ENCODE data around the gene KSR1. TPM values are rescaled to one million over a fixed set of nuclear protein-coding genes. Genes with fewer than 3 reads are reported as not detected.

KSR1 gene
- polyA plus RNA-seq, 3 donors = 23.5 to 203 (median 28.7) TPM

GRCh38 chr17:27478901-27479538 is 22.8 kb downstream of the KSR1 start:
- H3K27ac ChIP-seq (ENCODE audit: low read depth, low read length) = no peak overlapping the region
- 87 to 94% (median 92%) methylated on average over 10 of the region's 10 CpGs for WGBS, 3 donors

DNA sequence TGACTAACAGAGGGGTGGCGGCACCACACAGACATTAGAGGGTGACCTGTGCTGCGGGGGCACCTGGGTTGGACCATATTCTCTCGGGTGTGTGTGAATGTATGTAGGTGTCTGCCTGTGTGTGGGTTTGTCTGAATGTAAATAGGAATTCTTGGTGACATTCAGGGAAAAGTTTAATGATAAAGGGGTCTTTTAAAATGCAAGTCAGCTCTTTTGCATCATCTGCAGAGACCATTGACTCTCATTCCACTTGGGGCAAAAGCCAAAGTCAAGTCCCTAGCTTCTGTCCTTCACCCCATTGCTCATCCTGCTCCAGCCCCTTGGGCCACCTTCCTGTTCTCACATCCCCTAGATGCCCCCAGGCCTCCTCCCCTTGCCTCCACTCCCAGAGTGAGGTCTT is 23.6 kb downstream of the KSR1 start:
- 98 to 100% (median 99%) methylated on average over 3 of the region's 3 CpGs for WGBS, 3 donors

DNA sequence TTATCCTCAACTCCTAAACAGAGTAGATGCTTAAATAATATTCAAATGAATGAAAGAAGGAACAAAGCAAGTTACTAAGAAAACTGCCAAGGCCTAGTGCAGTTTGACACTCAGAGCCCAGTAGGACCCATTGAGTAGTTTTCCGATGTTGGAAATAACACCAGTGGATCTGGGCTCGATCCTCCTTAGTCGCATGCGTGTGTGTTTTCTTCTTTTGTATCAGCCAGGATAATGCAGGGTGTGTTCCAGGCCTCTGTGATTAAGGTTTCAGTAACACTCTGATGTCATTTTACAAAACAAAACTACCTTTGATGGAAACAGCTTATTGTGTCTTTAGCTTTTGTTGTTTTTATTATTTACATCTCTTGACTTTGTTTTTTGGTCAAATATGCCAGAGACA is 24.5 kb downstream of the KSR1 start:
- WGBS, 3 donors = 86 to 91% (median 88%) methylated on average over 4 of the region's 4 CpGs
- no peak overlapping the region for H3K27ac ChIP-seq (ENCODE audit: low read depth, low read length)

More for the DNA sequence above, 23.6 kb downstream of the KSR1 start:
- no peak overlapping the region for H3K27ac ChIP-seq (ENCODE audit: low read depth, low read length)

DNA sequence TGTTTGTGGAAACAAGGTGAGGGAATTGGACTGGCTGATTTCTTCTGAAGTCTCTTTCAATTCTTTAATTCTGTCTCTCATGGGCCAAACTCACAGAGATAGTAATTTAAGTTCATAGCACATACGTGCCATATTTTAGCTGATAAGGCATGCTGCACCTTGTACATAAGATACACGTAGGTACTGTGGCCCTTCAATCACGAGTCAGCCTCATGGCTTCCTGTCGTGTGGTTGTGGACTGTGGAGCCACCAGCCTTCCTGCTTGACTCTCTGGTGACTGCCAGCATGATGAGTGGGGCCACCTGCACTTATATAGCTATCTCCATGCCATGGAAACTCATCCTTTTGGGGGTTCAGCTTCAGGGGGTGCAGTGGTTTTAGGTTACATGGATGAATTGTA is 25.1 kb downstream of the KSR1 start:
- H3K27ac ChIP-seq (ENCODE audit: low read depth, low read length) = no peak overlapping the region
- WGBS, 3 donors = 44 to 46% (median 46%) methylated on average over 4 of the region's 4 CpGs

GRCh38 chr17:27485125-27485524 is 28.9 kb downstream of the KSR1 start:
- no peak overlapping the region for H3K27ac ChIP-seq (ENCODE audit: low read depth, low read length)
- 63 to 86% (median 73%) methylated on average over 2 of the region's 2 CpGs for WGBS, 3 donors

- no peak overlapping the region for H3K27ac ChIP-seq (ENCODE audit: low read depth, low read length)
- 56 to 65% (median 63%) methylated on average over 8 of the region's 8 CpGs for WGBS, 3 donors
These were observed 29.7 kb downstream of the KSR1 start for GRCh38 chr17:27485716-27486495.

DNA sequence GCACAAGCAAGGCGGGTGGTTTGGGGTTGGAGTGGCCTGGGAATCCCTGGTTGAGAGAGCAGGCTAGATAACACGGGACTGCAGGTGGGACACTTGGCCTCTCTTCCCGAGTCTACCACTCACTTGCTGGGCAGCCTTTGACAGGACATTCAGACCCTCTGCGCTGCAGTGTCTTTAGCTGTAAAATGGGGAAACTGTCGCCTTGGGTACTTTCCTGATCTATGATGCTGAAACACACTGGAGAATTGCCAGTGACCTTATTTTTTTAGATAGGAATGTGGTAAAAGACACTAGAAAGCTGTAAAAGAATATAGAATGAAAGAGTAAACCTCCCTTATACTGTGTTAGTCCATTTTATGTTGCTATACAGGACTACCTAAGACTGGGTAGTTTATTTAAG is 30.5 kb downstream of the KSR1 start:
- WGBS, 3 donors = 71 to 80% (median 80%) methylated on average over 5 of the region's 5 CpGs
- H3K27ac ChIP-seq (ENCODE audit: low read depth, low read length) = no peak overlapping the region

GRCh38 chr17:27488231-27488630 is 32.0 kb downstream of the KSR1 start:
- no peak overlapping the region for H3K27ac ChIP-seq (ENCODE audit: low read depth, low read length)

DNA sequence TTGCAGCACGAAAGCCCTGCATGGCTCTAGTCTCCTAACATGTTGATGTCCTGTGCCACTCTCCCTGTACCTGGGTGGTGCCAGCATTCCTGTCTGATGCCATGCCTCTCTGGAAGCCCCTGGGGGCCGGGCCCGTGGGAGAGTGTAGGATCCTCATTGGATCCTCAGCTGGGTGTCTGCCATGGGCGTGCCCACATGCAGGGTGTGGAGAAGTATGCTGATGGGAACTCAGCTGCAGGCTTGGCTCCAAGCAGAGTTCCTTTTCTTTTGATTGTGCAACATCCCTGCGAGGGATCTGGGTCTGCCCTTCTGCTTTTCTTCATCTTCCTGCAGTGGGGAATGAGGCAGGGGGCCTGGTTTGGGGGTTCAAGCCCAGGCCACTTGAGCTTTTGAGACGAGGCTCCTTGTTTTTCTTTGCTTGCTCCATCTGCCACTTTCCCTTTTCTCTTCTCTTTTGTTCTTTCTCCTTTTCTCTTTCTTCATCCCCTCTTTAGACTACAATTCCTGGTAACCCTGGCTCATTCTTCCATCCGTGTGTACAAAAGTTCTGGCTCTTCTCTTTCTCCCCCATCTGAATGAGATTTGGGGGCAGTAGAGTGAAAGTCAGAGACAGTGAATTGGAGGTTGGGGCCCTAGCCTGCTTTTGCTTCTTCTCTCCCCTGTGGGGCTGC is 32.9 kb downstream of the KSR1 start:
- 18 to 50% (median 20%) methylated on average over 7 of the region's 7 CpGs for WGBS, 3 donors
- no peak overlapping the region for H3K27ac ChIP-seq (ENCODE audit: low read depth, low read length)

DNA sequence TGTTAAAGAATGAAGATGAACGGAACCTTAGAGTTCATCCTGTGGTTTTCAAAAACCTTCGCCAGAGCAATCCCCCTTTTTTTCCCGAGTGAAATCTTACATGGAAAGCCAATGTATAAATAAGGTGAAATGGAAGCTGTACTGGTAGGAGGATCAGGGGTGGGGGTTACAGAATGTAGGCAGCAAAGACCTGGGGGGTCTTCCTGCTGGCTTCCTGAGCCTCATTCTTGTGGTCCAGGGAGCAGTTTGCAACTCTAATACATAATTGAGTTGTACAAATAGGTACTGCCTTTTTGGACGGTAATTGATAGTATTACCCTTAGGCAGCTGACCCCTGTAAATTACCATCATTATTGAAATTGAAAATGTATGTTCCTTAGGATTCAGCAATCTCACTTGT is 34.1 kb downstream of the KSR1 start:
- WGBS, 3 donors = 88 to 95% (median 92%) methylated on average over 4 of the region's 4 CpGs
- H3K27ac ChIP-seq (ENCODE audit: low read depth, low read length) = no peak overlapping the region

GRCh38 chr17:27491713-27492190 is 35.5 kb downstream of the KSR1 start:
- 34 to 80% (median 71%) methylated on average over 12 of the region's 12 CpGs for WGBS, 3 donors
- no peak overlapping the region for H3K27ac ChIP-seq (ENCODE audit: low read depth, low read length)

- 64 to 90% (median 86%) methylated on average over 3 of the region's 3 CpGs for WGBS, 3 donors
These were observed 36.2 kb downstream of the KSR1 start for GRCh38 chr17:27492470-27492869.

GRCh38 chr17:27493088-27493487 is 36.8 kb downstream of the KSR1 start:
- no peak overlapping the region for H3K27ac ChIP-seq (ENCODE audit: low read depth, low read length)
- WGBS, 3 donors = 25 to 67% (median 63%) methylated on average over 4 of the region's 4 CpGs

More at GRCh38 chr17:27492470-27492869, 36.2 kb downstream of the KSR1 start:
- H3K27ac ChIP-seq (ENCODE audit: low read depth, low read length) = no peak overlapping the region

- WGBS, 3 donors = 23 to 58% (median 48%) methylated on average over 19 of the region's 19 CpGs
- no peak overlapping the region for H3K27ac ChIP-seq (ENCODE audit: low read depth, low read length)
These were observed 38.2 kb downstream of the KSR1 start for GRCh38 chr17:27494192-27495091.

DNA sequence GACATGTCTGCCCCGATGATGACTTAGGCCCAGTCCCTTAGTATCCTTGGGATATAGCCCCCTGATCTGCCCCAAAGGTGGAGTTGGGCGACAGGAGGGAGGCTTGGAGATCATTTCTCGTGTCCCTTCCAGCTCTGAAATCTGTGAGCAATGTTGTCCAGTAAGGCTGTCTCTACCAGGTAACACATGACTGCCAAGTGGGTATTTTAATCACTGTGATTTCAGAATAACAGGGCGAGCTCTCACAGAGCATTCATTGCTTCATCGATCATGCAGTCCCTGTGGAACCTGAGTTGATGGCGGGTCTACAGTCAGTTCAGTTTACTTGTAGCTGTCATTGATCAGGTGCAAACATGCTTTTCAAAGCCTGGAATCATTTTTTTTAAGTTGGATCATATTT is 39.2 kb downstream of the KSR1 start:
- WGBS, 3 donors = 33 to 94% (median 91%) methylated on average over 6 of the region's 6 CpGs
- no peak overlapping the region for H3K27ac ChIP-seq (ENCODE audit: low read depth, low read length)

DNA sequence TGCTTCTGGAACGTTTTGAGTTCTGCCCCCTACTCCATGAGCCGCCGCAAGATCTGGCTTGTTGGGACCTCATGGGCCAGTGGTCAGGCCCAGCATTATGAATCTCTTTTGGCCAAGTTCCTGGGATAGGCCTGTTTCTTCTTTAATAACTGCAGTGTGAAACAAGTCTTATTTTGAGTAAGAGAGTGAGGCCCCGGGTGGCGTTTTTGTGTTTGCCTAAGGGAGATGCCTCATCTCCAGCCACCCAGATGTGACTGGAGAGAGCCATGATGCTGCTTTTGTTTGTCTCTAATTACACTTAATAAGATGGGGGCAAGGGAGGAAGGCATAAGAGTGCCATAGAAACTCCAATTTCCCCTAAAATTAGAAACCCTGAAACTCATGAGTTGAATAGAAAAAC is 39.8 kb downstream of the KSR1 start:
- H3K27ac ChIP-seq (ENCODE audit: low read depth, low read length) = no peak overlapping the region
- 24 to 72% (median 61%) methylated on average over 5 of the region's 5 CpGs for WGBS, 3 donors

DNA sequence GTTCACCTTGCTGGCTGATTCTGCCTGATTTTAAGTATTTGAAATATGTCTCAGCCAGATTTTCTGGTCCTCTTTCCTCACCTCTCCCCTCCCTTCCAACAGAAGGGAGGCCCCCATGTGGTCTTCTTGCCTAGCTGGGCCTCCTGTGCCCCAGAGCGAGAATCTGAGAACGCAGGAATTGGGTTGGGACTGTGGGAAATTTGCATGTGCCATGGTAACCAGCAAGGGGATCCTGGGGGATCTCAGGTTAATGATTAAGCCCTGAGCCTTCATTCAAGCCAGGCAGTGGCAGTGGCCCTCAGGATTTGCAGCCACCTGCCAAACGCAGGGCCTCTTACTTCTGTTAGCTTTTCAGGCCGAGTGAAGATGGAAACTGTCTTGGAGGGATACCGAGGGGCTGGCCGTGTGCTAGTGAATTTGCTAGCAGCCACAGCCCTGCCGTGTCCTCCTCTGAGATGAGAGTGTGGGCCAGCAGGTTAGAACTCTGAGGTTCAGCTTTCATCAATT is 40.2 kb downstream of the KSR1 start:
- 18 to 95% (median 85%) methylated on average over 7 of the region's 7 CpGs for WGBS, 3 donors
- no peak overlapping the region for H3K27ac ChIP-seq (ENCODE audit: low read depth, low read length)

DNA sequence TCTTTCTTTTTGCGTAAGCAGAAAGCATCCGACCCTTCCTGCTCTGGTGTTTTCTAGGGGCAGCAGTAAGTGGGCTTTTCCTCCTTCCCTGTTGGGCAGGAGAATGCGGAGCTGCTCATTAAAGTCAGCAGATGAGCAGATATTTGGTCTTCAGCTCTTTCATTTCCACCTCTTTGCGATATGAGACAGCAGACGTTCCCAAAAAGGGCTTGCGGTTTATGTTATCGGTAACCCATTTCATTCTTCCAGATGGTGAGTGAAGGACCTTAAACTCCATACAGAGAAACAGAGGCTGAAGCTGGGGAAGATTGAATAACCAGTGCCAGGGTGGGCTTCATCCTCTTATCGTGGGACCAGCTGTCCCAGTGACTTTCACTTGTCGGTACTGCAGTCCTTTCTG is 40.7 kb downstream of the KSR1 start:
- WGBS, 3 donors = 27 to 93% (median 86%) methylated on average over 9 of the region's 9 CpGs
- no peak overlapping the region for H3K27ac ChIP-seq (ENCODE audit: low read depth, low read length)

Data from adipose tissue (tissue), 3 donors.